ENCODE results near the gene NEUROG1. TPM values are rescaled to one million over a fixed set of nuclear protein-coding genes. Genes with fewer than 3 reads are reported as not detected.
A peak's percentile ranks its signal among the peaks of the same experiment; 100 is the strongest.

Gene NEUROG1
- polyA plus RNA-seq, 4 donors = not detected

GRCh38 chr5:135565266-135565665, 29.5 kb upstream of the NEUROG1 start:
- no peak for DNase-seq (ENCODE audit: low read depth in 4 of 4, low spot score in 3 of 4)

DNA sequence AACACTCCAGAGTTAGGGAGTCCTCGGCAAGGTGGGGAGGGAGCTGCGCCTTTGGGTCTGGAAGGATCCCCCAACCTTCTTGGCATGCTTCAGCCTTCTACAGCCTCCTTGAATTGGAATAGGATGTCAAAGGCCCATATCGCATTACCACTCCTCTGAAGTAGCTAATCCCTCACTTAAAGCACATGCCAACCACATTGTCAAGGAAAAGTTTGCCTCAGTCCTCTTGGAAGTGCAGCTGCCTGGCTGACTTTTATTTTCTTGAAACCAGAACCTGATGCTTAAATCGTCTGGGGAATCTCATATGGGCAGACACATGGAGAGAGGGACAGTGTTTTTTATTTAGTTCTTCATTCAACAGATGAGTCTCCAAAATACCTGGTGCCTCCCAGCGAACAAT, 28.6 kb upstream of the NEUROG1 start:
- DNase-seq (ENCODE audit: low read depth in 4 of 4, low spot score in 3 of 4) = no peak

GRCh38 chr5:135561266-135561665, 25.5 kb upstream of the NEUROG1 start:
- DNase-seq (ENCODE audit: low read depth in 4 of 4, low spot score in 3 of 4) = no peak

DNA sequence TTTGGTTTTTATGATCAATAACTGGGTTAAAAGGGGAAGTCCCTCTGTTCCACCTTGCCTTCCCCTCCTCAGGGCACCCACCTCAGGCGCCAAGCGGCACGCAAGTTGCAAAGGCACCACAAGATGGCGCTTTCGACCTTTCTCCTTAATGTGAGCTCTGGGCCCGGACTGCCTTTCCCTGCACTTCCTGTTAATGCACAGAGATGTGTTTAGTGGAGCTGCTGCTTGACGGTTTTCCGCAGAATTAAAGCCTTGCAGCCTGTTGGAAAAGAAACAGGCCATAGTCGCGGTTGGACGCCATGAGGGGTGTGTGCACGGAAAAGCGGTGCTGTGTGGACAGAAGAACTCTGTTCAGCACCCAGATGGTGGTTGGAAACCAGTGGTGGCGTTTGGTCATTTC, 25.1 kb upstream of the NEUROG1 start:
- peak; percentile 56 to 70 (median 65) for DNase-seq (ENCODE audit: low read depth in 4 of 4, low spot score in 3 of 4)

DNA sequence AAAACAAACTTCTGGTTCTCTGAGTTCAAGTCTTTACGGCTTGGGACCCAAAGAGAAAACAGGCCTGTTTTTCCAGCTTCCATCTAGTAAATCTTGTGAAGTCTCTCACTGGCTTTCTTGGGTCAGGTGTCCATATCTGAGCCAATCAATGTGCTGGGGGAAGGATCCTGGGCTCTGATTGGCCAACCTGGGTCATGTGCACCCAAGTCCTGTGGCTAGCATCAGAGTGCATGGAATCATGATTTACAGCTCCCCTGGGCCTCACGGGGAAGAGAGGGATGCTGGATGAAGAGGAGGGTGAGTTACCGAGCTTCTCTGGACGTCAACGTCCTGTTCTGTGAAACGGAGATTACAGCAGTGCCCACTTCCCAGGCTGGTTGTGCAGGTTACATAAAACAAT, 23.6 kb upstream of the NEUROG1 start:
- DNase-seq (ENCODE audit: low read depth in 4 of 4, low spot score in 3 of 4) = no peak

- DNase-seq (ENCODE audit: low read depth in 4 of 4, low spot score in 3 of 4) = no peak
Measured at GRCh38 chr5:135557076-135557838, 21.5 kb upstream of the NEUROG1 start.

DNA sequence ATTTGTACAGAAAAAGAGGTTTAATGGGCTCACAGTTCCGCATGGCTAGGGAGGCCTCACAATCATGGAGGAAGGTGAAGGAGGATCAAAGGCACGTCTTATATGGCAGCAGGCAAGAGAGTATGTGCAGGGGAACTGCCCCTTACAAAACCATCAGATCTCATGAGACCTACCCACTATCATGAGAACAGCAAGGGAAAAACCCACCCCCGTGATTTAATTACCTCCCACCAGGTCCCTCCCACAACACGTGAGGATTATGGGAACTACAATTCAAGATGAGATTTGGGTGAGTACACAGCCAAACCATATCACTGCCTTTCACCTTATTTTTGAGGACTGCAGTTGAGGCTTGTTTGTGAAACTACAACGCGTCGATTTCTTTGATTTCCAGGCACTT, 20.9 kb upstream of the NEUROG1 start:
- no peak for DNase-seq (ENCODE audit: low read depth in 4 of 4, low spot score in 3 of 4)

DNA sequence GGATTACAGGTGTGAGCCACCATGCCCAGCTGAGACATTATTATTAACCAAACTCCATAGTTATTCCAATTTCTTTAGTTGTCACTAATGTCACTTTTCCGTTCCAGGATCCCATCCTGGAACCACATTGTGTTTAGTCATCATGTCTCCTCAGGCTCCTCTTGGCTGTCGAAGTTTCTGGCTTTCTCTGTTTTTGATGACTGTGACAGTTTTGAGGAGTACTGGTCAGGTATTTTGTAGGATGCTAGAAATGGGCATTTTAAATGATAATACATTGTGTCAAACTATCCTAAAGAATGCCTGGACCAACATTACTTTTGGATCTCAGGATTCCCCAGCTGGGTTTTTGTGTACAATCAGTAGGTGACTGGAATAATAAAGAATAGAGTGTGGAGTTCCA, 19.8 kb upstream of the NEUROG1 start:
- no peak for DNase-seq (ENCODE audit: low read depth in 4 of 4, low spot score in 3 of 4)

GRCh38 chr5:135553688-135554462, 18.1 kb upstream of the NEUROG1 start:
- no peak for DNase-seq (ENCODE audit: low read depth in 4 of 4, low spot score in 3 of 4)

- DNase-seq (ENCODE audit: low read depth in 4 of 4, low spot score in 3 of 4) = peak in 2 of 4 donors; percentile 48 to 68
Measured at GRCh38 chr5:135551593-135552447, 16.1 kb upstream of the NEUROG1 start.

- DNase-seq (ENCODE audit: low read depth in 4 of 4, low spot score in 3 of 4) = no peak
Measured at GRCh38 chr5:135549413-135549812, 13.6 kb upstream of the NEUROG1 start.

DNA sequence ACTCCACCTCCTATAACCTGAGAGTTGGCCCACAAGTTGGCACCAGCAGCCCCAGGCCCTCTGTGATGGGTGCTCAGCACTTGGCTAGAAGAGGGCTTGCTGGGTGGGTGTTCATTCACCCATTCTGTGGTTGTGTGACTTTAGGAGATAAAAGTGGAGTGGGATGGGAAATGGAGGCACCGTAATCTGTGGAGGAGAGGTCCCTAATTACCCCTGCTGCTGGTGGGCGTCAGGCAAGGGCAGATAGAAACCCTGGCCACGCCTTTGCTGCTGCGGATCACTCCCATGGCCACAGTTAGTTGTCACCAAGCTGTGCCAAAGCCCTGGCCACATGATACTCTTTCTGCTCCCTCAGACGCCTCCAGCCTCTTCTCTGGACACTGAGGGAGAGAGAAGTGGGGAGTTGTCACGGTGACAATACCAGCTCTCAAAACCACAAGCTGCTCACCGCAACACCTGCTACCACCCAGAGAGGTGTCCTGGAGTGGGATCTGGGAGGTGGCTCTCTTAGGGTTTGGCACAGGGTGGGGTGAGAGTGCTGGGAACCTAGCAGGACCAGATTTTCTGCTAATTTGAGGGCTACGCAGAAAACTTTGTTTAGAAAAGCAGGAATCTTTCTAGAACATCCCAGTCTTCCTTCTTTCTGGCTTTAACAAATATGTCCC, 12.0 kb upstream of the NEUROG1 start:
- no peak for DNase-seq (ENCODE audit: low read depth in 4 of 4, low spot score in 3 of 4)

DNA sequence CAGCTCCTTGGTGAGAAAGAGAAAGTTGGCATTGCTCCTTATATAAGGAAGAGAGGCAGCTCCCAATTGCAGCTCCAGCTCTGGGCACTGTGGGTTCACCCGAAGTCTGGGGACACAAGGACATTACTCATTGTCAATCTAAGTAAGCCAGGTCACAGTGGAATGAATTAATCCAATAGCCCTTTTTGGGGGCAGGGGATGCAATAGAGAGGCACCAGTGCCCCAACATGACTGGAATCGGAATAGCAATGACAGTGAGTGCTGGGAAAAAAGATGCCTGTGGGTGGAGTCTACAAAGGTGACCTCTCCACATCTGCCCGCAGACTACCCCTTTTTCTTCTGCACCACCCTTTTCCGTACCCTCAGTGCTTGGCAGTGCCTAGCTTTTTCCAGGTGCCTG, 11.1 kb upstream of the NEUROG1 start:
- DNase-seq (ENCODE audit: low read depth in 4 of 4, low spot score in 3 of 4) = no peak

- DNase-seq (ENCODE audit: low read depth in 4 of 4, low spot score in 3 of 4) = no peak
Measured at GRCh38 chr5:135546101-135546500, 10.3 kb upstream of the NEUROG1 start.

DNA sequence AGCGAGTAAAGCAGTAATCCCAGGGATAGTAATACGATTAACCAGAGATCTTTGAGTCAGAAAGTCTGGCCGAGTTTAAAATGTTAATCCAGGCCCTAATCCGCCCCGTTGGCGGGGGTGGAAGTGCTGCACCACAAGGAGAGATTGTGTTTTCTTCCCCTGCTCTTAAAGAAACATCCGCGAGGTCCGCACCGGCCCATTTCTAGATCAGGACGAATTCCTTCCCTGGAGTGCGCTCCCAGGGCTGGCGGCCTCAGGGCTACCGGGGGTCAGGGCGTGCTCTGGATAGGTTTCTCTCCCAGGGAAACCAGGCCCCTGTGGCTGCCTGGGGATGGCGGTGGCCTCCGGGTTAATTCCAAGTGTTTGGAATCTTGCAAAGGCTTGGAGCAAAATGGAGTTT, 9.3 kb upstream of the NEUROG1 start:
- DNase-seq (ENCODE audit: low read depth in 4 of 4, low spot score in 3 of 4) = no peak

GRCh38 chr5:135543485-135544304, 7.9 kb upstream of the NEUROG1 start:
- DNase-seq (ENCODE audit: low read depth in 4 of 4, low spot score in 3 of 4) = no peak

GRCh38 chr5:135543001-135543484, 7.3 kb upstream of the NEUROG1 start:
- DNase-seq (ENCODE audit: low read depth in 4 of 4, low spot score in 3 of 4) = no peak

DNA sequence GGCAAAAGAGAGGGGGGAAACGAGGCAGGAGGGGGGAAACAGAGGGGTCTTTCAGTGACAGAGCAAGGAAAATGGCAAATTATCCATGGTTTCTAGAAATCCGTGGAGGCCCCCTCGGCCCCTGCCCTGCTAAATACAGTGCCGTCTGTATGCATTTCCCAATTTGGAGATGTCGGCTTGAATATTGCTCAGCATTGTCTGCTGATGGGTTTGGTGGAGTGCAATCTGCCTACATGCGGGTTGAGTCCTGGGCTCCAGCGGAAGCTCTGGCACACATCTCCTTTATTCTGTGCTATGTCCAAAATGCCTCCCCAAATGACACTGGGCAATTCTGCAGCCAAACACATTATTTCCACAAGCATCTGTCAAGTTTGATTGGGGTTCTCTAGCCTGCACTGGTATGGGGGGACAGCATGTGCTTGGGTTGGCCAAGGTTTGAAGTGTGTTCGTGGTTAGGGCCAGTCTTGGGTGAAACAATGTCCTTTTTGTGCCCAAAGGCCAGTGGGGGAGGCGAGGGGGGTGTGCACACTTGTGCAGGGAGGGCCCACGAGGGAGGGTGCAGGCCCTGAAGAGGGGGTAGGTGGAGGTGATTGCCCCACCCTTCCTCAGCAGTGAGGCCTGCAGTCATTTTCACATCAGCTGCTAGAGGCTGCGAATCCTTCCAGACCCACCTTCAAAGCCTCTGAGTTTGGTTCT, 6.2 kb upstream of the NEUROG1 start:
- no peak for DNase-seq (ENCODE audit: low read depth in 4 of 4, low spot score in 3 of 4)

GRCh38 chr5:135539430-135540005, 3.8 kb upstream of the NEUROG1 start:
- DNase-seq (ENCODE audit: low read depth in 4 of 4, low spot score in 3 of 4) = no peak
